GM10248 (cell line): Measurements from ENCODE around the gene CACNA2D2.

ENCODE experiments used
- CTCF ChIA-PET: fragments of 300-600 bp; sonication (Branson Sonifier 250); formaldehyde crosslinking; extraction: SDS; loops from one replicate; lab custom pipeline; 2021; ENCODE audit warnings: antibody characterized with exemption; lab: Yijun Ruan, JAX
- POLR2A ChIA-PET: fragments of 350-650 bp; sonication (Branson Sonifier 250); formaldehyde crosslinking; extraction: SDS; loops from one replicate; lab custom pipeline; 2020; ENCODE audit warnings: antibody characterized with exemption; lab: Yijun Ruan, JAX
- DNase-seq: peaks from one replicate; pipeline ENCODE4 v3.0.0; 2012; ENCODE audit errors: extremely low spot score
- CTCF ChIP-seq: IDR thresholded peaks from 2 replicates; pipeline ENCODE4 v1.5.1; 2012; ENCODE audit warnings: mild to moderate bottlenecking, low read depth; ENCODE audit errors: extremely low read depth, missing control alignments, control extremely low read depth

CACNA2D2 gene

GRCh38 chr3:50418850-50419249 lies 84.6 kb downstream of the CACNA2D2 start:
- CTCF ChIA-PET, result interaction anchor here (1.1 kb wide), 1 partner anchor 12 kb away, joined by 3 read pairs; no protein-coding TSS in a partner anchor
- POLR2A ChIA-PET, result no interaction called here
- no peak for DNase-seq
- TF ChIP-seq CTCF, result no peak

GRCh38 chr3:50417637-50418033 lies 85.8 kb downstream of the CACNA2D2 start:
- no peak for TF ChIP-seq CTCF
- no peak for DNase-seq
- ChIA-PET POLR2A (no interaction called here), CTCF (no interaction called here)

GRCh38 chr3:50416736-50417636 lies 86.4 kb downstream of the CACNA2D2 start:
- CTCF ChIA-PET, result no interaction called here

GRCh38 chr3:50415816-50416215 lies 87.6 kb downstream of the CACNA2D2 start:
- no peak for DNase-seq
- ChIA-PET POLR2A (no interaction called here), CTCF (no interaction called here)
- no peak for TF ChIP-seq CTCF

More at GRCh38 chr3:50416736-50417636, 86.4 kb downstream of the CACNA2D2 start:
- DNase-seq, result no peak
- POLR2A ChIA-PET, result no interaction called here
- TF ChIP-seq CTCF, result no peak

- TF ChIP-seq CTCF, result no peak
- ChIA-PET POLR2A (no interaction called here), CTCF (no interaction called here)
- DNase-seq, result no peak
Observed at GRCh38 chr3:50415061-50415460, 88.4 kb downstream of the CACNA2D2 start.

- ChIA-PET CTCF (no interaction called here), POLR2A (no interaction called here)
- DNase-seq, result no peak
- TF ChIP-seq CTCF, result no peak
Observed at GRCh38 chr3:50414616-50415015, 88.8 kb downstream of the CACNA2D2 start.
